Activated T-cell treated with anti-CD3 and anti-CD28 coated beads for 48 hours (primary cell): ENCODE measurements around the gene ATL2.
"Not testable (repeated sequence)": the region's sequence is repeated elsewhere in the genome, so short reads cannot be mapped to it uniquely, and the experiment has no call there.

Source experiments
- DNase-seq: peaks from one replicate; pipeline ENCODE4 v3.0.0-alpha.2; 2020; ENCODE audit warnings: low read depth

The ATL2 gene

DNA sequence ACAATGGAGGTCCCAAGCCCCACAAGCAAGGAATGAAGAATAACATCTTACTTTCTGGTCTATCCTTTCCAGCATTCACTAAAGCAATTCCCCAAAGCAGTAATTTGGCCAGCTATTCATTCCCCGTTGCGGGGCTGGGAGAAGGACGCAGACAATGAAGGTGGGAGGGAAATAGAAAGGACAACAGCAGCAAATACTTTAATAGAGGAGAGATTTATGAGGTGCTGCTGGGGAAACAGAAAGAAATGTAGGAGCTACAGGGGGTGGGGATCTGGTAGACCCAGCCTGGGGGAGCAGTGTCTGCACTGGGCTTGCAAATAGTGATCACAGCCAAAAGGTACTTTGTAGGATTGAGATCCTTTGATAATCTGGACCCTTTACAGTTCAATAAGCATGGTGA lies 13.9 kb upstream of the ATL2 start:
- no peak for DNase-seq

DNA sequence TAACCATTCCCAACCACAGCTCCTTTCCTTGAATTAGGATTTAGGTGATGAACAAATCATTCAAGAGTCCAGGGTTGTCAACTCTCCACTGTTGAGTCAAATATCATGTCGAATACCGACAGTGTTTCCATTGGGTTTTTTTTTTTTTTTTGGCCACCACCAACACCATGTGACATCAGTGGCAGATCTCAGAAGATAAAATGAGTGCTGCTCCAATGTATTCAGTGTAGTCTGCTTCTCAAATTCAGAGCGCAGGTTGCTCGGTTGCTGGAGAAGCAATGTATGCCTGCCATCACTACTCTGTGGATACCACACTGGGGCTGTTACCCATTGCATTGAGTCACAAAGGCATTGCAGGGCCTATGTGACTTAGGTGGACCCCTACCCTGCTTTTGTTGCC lies 10.8 kb upstream of the ATL2 start:
- no peak for DNase-seq

DNA sequence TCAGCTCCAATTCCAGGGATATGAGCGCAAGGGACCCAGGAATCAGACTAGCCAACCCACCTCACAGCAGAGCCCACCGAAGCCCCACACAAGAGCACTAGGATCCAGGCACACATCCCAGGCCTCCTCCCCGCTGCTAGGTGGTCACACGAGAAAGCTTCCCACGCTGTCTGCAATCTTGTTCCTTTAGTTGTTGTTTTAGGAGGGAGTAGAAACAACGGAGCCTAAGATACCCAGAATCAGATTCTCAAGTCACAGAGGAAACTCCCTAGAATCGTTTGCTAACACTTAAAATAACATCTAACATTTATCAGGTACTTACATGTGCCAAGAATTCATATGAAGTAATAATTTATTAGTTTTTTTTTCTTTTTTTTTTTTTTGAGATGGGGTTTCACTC lies 9.7 kb upstream of the ATL2 start:
- DNase-seq: no peak

DNA sequence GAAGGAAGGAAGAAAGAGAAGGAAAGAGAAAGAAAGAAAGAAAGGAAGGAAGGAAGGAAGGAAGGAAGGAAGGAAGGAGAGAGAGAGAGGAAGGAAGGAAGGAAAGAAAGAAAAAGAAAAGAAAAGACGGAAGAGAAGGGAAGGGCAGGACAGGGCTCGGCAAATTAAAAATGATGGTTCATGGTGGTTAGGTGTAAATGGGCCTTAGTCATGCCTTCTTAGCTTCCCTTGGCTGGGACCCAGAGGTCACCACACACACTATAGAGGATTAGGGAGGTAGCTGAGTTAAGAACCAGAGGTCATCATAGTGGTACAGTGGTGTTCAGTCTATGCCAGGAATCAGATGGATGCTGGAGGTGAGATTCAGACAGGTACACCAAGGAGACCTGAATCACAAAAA lies 9.3 kb upstream of the ATL2 start:
- DNase-seq: no peak

DNA sequence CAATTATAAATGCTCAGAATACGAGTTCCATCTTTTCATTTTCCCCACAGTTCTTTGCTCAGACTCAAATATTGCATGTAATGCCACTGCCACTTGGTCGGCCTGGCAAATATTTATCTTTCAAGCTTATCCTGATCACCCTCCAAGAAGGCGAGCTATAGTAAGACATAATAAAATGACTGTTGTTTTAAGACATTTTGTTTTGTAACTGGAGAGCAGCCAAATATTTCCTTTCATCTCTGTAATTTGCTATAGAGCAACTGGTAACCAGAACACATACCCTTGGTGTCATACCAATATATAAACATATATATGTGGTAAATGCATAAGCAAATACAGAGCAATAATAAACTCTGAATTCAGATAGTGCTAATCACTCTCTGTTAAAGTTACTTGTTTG lies 7.3 kb upstream of the ATL2 start:
- DNase-seq: no peak

DNA sequence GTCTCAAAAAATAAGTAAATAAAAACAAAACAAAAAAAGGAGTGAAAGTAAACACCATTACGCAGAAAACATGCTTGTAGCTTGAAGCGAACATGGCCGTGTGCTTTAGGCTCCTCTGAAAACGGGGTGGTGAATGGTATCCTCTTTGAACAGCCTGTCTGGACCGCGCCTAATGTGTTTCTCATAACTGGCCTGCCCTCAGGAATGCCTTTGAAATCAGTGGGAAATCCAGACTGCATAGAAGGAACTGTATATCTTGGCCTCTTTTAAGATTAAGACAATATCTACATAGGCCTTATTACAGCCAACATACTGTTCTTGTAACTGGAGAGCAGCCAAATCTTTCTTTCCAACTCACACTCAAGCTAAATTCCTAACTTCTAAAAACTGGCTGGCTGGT lies 6.7 kb upstream of the ATL2 start:
- DNase-seq: not testable (repeated sequence)

DNA sequence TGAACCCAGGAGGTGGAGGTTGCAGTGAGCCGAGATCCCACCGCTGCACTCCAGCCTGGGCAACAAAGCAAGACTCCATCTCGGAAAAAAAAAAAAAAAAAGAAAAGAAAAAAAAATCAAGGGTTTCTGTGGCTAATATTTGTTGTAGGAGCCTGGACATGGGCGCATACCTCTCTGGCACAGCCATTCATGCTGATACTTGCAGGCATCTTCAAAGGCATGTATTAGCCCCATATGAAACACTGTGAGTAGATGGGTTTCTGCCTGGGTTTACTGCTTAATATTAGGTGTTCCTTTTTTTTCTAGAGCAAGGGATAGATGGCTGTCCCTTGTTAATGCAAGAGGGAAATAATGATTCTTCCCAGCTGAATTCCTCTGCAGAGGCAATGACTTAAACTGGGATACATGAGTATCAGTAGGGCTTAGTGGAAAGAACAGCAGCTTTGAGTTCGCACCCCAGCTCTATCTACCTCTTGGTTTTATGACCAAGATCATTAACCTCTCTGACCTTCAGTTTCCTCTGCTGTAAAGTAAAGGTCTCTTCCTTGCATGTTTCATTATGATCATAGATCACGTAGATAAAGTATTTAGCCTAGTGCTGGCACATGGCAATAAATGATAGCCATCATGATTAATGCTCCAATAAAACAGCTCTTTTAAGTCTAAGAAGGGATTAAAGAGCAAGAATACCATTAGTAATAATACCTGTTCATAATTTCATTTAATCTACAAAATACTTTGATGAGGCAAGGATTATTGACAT lies 4.5 kb upstream of the ATL2 start:
- DNase-seq: no peak

DNA sequence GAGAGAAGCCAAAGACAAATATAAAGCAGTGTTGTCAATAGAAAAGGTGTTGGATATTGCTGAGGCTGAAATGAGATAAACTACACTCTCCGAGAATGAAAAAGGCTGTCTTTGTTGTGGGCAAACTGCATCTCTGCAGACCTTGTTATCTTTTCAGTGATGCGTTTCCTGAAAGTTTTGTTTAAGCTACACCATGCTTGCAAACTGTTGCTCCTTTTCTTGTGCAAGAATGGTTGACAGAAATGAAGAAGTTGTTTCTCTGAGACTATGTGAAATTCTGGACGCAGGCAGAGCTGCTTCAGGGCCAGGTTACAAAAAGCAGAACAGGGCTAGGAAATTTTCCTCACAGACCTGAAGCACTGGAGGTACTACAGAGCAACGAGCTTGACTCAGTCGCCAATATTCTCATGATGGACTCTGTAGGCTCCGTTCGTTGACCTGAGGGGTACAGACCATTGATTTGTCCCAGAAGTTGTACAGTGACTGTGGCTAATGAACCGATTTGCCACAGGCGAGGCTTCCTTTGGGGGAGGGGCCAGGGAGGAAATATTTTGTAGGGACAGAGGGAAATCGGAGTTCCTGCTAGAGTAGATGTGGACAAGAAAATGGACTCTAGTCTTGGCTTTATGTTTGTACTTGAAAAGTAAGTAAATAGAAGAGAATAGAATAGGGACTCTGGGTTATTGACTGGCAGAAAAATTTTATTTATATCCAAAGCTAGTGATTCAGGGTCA lies 3.5 kb upstream of the ATL2 start:
- DNase-seq: no peak

DNA sequence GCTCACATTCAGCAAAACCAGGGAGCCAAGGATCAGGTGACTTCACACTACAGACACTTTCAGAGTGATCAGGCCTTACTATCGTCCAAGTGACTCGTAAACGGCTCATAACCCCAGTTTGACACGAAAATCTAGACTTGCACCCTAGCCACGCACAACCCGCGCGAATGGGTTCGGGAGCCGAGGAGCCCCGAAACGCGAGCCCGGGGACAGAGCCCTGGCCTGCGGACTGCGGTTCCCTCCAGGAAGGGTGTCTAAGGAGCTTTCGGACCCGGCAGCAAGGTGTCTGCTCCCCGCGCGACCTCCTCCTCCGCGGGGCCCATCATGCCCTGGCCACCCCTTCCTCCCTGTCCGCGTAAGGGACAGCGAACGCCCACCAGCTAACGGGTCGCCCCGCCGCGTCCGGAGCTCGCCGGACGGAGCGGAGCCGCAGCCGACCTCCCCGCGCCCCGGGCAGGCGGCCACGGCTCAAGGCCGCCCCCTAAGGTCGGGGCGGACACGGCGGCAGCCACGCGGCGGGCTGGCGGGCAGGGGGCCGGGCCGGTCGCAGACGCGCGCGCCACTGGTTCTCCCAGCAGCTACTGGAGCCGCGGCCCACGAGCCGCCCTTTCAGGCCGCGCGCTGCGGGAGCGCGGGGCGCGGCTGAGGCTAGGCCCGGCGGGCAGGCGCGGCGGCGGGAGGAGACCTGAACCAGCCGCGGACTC lies 575 bp downstream of the ATL2 start:
- DNase-seq: peak; percentile 59

DNA sequence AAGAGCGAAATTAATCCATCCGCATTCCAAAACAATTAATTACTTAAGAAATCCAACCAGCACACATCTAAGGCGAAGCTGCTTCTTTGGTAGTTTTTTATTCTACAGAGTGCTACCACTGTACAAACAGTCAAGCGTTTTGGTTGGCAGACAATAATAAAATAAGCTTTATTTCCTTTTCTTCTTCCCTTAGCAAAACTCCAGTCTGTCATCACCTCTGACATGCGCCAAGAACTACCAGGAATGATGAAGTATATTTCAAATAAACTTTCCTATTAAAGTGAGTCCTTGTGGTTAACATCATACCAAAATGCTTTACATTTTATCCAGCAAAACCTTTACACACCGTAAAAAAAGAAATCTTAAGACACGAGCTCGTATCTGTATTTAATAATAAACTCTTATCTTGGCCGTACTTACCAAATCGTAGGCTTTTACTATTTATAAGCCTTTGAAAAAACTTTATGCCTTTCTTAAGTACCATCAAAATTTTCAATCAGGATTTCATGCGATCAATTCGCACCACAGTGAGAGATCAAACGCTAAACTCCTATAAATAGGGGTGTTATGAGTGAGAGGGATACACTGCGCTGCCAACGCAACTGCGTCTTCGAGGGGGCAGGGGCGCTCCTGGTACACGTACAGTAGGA lies 1.3 kb downstream of the ATL2 start:
- peak; percentile 44 for DNase-seq

DNA sequence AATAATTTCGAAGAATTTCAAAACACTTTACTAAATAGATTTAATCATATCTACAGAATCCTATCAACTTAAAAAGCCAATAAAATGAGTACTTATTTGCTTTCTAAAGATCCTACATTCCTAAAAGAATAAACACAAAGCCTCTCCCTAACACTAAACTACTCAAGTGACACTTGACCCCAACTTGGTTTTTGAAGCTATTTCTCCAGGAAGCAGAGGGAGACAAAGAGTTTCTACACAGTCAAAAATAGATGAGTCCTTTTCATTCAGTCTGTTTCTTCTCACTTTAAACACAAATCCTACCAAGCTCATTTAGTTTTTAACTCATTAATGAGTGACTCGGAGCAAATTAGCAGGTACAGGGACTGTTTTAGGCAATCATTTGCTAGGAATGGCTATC lies 2.1 kb downstream of the ATL2 start:
- no peak for DNase-seq

DNA sequence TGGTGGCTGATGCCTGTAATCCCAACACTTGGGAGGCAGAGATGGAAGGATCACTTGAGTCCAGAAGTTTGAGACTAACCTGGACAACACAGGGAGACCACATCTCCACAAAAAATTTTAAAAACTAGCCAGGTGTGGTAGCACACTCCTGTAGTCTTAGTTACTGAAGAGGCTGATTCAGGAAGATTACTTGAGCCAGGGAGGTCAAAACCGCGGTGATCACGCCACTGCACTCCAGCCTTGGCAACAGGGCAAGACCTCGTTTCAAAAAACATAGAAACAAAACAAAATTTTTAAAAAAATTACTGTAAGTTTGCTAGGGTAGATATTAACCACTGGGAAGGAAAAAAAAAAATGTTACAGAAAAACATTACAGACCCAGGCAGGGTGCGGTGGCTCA lies 5.8 kb downstream of the ATL2 start:
- DNase-seq: no peak

DNA sequence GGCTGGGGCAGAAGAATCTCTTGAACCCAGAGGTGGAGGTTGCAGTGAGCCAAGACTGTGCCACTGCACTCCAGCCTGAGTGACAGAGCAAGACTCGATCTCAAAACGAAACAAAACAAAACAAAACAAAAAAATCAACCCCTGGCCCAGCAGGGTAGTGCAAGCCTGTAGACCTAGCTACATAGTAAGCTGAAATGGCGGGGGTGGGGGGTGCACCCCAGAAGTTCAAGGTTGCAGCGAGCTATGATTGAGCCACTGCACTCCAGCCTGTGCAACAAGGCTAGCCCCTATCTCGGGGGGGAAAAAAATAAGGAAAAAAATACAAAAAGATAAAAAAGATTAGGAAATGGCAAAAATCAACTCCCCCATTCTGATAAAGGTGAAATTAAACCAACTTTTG lies 6.4 kb downstream of the ATL2 start:
- no peak for DNase-seq

DNA sequence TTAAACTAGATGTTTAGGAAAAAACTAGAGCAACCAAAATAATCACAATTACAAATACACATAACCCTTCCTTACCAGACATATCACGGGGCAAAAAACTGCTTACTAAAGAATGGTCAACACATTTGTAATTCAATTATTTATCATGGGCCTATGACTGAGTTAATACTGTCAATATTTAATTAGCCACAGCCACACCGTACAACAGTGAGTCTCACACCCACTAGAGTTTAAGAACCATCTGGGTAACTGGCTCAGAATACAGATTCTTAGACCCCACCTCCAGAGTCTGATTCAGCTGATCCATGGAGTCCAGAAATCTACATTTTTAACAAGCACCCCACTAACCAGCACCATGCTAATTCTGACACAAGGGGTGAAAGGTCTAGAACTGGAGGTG lies 14.8 kb downstream of the ATL2 start:
- no peak for DNase-seq

DNA sequence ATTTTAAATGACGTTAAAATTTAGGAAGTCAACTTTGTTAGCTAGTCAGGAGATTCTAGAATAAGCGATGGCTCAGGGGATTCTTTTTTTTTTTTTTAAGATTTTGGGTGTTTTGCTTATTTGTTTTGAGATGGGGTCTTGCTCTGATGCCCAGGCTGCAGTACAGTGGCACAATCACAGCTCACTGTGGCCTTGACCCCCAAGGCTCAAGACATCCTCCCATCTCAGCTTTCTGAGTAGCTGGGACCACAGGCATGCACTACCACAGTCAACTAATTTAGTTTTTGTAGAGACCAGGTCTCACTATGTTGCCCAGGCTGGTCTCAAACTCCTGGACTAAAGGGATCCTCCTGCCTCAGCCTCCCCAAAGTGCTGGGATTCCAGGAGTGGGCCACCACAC lies 16.9 kb downstream of the ATL2 start:
- no peak for DNase-seq

DNA sequence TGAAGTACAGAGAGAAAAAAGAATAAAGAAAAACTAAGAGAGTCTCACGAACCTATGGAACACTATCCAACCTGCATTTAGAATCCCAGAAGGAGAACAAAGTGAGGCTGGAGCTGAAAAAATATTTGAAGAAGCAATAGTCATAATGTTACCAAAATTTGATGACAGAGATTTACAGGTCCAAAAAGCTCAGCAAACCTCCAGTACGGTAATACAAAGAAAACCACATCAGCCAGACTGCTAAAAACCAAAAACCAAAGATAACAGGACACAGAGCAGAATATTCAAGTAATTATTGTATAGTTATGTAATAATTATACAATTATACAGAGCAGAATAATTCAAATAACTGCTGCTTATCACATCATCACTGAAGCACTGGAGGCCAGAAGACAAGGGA lies 23.7 kb downstream of the ATL2 start:
- no peak for DNase-seq

DNA sequence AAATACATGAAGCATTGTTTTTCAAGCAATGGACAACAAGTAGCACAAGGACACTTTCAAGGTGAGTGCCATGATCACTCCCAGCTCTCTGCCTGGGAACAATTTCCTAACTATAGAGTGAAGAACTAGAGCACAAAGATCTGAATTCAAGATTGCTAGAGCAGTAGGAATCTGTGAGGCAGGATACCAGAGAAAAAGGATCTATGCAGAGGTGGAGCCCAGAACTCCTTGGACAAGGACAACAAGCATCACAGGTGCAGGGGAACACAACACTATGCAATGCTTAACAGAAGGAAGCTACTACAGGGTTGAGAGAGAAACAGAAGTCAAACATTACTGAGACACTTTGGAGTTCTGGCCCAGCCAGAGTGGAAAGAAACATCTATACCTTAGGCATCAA lies 24.7 kb downstream of the ATL2 start:
- DNase-seq: no peak

DNA sequence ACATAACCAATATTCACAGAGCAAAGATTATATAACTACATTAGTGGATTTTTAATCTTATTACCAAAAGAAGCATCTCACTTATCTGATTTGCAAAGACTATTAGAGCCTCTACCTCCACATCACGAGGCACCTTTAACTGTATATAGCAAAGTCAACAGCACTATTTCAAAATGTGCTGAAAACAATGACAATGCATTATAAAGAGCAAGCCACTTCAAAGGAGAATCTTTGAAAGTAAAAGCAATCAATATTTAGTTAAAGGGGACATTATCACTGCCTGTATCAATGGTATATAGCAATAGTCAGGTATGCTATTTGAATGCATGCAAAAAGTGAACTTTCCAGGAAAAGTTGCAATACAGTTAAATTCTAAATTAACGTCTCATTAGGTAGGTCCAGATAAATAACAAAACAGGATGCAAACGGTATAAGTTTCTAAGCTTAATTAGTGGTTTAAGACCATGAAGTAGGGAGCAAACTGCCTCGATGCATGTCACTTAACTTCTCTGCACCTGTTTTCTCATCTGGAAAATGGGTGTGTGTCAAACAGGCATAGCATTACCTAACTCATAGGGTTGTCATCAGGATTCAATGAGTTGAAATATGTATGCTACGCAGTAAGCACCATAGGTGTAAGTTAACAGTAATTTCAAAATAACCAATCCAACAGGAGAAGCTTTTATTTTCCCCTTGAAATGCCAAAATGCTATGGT lies 31.6 kb downstream of the ATL2 start:
- DNase-seq: no peak

DNA sequence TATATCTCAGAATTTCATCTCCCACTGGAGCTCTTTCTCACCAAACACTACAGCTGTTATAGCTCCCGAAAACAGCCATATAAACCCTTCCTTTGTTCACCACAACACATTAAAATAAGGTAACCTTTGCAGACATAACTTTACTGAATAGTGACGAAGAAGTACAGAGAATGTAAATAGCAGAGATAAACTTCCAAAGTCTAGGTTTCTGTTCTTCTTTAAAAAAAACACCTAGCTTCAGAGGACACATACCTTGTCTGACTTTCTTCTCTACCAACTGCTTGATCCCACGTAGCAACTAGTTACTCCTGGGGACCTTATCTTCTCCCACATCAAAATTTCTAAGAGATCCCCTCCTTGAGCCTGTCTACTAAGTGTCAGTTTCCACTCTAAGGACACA lies 32.3 kb downstream of the ATL2 start:
- DNase-seq: no peak

DNA sequence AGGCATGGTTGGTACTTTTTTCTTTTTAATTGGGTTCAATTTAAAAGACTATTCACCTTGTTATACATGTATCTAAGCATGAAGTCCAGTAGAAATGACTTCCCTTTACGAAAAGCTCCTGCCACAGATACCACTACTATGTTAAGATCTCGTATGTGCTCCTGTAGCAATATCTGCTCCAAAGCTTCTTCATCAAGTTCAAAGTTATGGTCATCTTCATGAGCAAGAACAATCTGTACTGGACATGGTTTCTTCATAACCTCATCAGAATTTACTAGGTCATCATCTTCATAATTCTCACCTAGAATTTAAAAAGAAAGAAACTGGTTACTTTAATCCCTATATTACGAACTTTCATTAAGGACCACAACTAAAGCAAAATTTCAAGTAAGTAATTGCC lies 33.9 kb downstream of the ATL2 start:
- no peak for DNase-seq

DNA sequence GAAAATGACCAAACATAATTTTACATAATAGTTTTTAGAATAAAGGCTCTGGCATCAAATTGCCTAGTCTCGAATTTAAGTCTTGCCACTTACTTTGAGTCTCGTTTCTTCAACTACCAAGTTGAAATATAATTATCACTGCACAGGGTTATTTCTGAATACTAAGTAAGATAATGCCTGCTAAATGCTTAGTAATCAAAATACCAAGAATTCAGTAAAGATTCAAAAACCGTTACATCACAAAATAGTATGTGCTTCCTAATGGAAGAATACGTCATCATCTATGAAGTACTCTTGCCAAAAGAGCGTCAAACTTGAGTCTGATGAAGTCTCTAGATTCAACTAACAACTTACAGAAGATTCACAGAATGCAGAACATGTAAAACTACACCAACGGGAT lies 40.5 kb downstream of the ATL2 start:
- no peak for DNase-seq

DNA sequence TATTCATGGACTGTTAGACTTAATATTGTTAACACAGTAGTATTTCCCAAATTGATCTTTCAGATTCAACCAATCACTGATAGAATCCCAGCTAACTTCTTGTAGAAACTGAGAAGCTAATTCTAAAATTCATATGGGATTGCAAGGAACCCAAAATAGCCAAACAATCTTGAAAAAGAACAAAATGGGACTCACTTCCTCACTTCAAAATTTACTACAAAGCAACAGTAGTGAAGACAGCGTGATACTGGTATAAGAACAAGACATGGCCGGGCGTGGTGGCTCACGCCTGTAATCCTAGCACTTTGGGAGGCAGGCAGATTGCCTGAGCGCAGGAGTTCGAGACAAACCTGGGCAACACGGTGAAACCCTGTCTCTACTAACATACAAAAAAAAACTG lies 46.3 kb downstream of the ATL2 start:
- DNase-seq: no peak
